ENCODE measurements around the gene NCL.

DNA sequence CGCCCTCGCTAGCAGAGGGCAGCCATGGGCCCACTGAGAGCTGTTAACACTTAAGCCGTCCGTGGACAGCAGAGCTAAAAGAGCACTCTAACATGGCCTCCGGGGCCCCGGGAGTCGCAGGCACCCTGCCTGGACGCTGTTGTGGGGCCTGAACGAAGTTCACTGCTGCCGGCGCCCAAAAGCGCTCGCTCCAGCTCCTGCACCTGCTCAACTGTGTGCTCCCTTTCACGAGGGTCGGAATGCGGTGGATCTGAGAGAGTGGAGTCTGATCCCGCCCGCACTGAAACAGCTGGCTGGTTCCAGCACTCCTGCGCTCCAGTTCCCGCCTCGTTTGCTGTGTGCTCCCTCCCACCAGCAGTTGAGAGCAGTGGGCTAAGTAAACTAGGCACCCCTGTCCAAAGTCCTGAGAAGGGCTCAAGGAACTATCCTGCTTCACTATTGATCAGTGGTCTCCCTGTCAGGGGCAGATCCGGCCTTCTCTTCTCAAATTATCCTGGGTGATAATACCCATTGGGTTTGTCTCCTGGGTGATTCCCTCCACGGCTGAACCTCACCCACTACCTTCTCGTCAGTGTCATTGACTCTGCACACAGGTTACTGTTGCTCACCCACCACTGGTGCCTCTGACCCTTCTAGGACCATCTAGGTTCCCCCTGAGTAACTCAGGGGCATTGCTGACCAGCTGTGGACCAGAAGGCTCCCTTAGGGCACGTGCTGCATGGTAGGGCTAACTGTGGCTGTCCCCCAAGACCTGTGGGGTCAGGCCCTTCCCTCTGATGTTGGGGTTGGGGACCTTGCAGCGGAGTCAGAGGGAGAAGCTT is 45.3 kb downstream of the NCL start:
- TF ChIP-seq CTCF (IDR thresholded peaks at IDR 0.05; ENCODE audit: poor library complexity, severe bottlenecking) (no peak), SMC3 (conservative IDR thresholded peaks at IDR 0.05; ENCODE audit: poor library complexity) (no peak), MXI1 (conservative IDR thresholded peaks at IDR 0.05; ENCODE audit: poor library complexity, severe bottlenecking) (no peak), POLR2AphosphoS5 (IDR thresholded peaks at IDR 0.05) (no peak), RAD21 (conservative IDR thresholded peaks at IDR 0.05) (no peak), EP300 (conservative IDR thresholded peaks at IDR 0.05; ENCODE audit: poor library complexity, severe bottlenecking) (no peak)

Measured in neural cell (in vitro differentiated cells).